Measurements from ENCODE around the gene FFAR2.

FFAR2 gene

GRCh38 chr19:35439921-35440320, 8.1 kb upstream of the FFAR2 start:
- no peak for TF ChIP-seq CTCF (IDR thresholded peaks at IDR 0.05; ENCODE audit: low read depth, low read length)
- H3K4me3 ChIP-seq (replicated peaks in 1 of 2; ENCODE audit: low read depth in 2 of 2, low read length in 2 of 2) = no peak overlapping the region
- no peak for DNase-seq (ENCODE audit: low read depth in 2 of 2)

GRCh38 chr19:35442091-35442490, 6.0 kb upstream of the FFAR2 start:
- TF ChIP-seq CTCF (IDR thresholded peaks at IDR 0.05; ENCODE audit: low read depth, low read length) = no peak
- no peak for DNase-seq (ENCODE audit: low read depth in 2 of 2)

GRCh38 chr19:35444735-35445134, 3.3 kb upstream of the FFAR2 start:
- DNase-seq (ENCODE audit: low read depth in 2 of 2) = no peak
- TF ChIP-seq CTCF (IDR thresholded peaks at IDR 0.05; ENCODE audit: low read depth, low read length) = no peak
- no peak overlapping the region for H3K4me3 ChIP-seq (replicated peaks in 1 of 2; ENCODE audit: low read depth in 2 of 2, low read length in 2 of 2)

More at GRCh38 chr19:35442091-35442490, 6.0 kb upstream of the FFAR2 start:
- H3K4me3 ChIP-seq (replicated peaks in 1 of 2; ENCODE audit: low read depth in 2 of 2, low read length in 2 of 2) = no peak overlapping the region

- TF ChIP-seq CTCF (IDR thresholded peaks at IDR 0.05; ENCODE audit: low read depth, low read length) = no peak
- DNase-seq (ENCODE audit: low read depth in 2 of 2) = peak in 1 of 2 donors; percentile 80
- no peak overlapping the region for H3K4me3 ChIP-seq (replicated peaks in 1 of 2; ENCODE audit: low read depth in 2 of 2, low read length in 2 of 2)
These were observed 2.0 kb upstream of the FFAR2 start for GRCh38 chr19:35445826-35446593.

- no peak for TF ChIP-seq CTCF (IDR thresholded peaks at IDR 0.05; ENCODE audit: low read depth, low read length)
- no peak overlapping the region for H3K4me3 ChIP-seq (replicated peaks in 1 of 2; ENCODE audit: low read depth in 2 of 2, low read length in 2 of 2)
- no peak for DNase-seq (ENCODE audit: low read depth in 2 of 2)
These were observed 1.4 kb downstream of the FFAR2 start for GRCh38 chr19:35449359-35450043.

GRCh38 chr19:35451338-35452096, 3.5 kb downstream of the FFAR2 start:
- H3K4me3 ChIP-seq (replicated peaks in 1 of 2; ENCODE audit: low read depth in 2 of 2, low read length in 2 of 2) = no peak overlapping the region
- no peak for DNase-seq (ENCODE audit: low read depth in 2 of 2)
- TF ChIP-seq CTCF (IDR thresholded peaks at IDR 0.05; ENCODE audit: low read depth, low read length) = no peak

All from cardiac fibroblast (primary cell).